ENCODE data around the gene CAPN2. TPM values are rescaled to one million over a fixed set of nuclear protein-coding genes. Genes with fewer than 3 reads are reported as not detected.

The CAPN2 gene
- total and polyA plus RNA-seq, 2 experiments from 2014 or later, result 8.4 to 17.8 TPM

DNA sequence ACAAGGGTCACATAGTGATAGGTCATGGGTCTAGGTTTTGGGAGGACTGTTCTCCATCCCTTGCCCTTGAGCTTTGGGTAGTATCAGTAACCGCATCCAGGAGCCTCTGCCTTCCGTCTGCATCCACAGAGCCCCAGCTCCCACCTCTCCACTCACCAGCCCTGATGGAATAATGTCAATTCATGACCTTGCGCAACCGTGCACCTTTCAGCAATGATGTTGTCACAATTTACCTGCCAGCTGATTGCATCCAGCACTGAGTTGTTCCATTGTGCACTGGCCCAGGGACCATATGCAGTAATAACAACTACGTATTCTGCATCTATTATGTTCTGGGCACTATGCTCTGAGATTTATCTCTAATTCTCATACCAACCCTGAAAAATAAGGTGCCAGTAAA is 48.2 kb upstream of the CAPN2 start:
- H3K79me2 ChIP-seq (replicated peaks; ENCODE audit: insufficient read depth), result no peaks in the 10 kb centered on the region
- H3K9me3 Mint-ChIP-seq, result no peaks in the 10 kb centered on the region
- H2AFZ ChIP-seq, result no peak overlapping the region
- no peaks in the 10 kb centered on the region for H3K27me3 ChIP-seq (ENCODE audit: insufficient read depth)
- DNase-seq (ENCODE audit: low spot score) (no peak), ATAC-seq (no peak)
- H3K9me2 ChIP-seq (ENCODE audit: insufficient read depth), result 0 out of 2 replicates have a peak, but pooled peaks cover 3% of the 10 kb centered on the region
- H3K4me1 Mint-ChIP-seq, result peaks cover 3% of the 10 kb centered on the region; the same call in 1 of the 3 replicates
- H3K4me3 Mint-ChIP-seq, result no peak overlapping the region
- no peak overlapping the region for H3K27ac Mint-ChIP-seq
- TF ChIP-seq EZH2 (IDR thresholded peaks at IDR 0.05; ENCODE audit: low read depth, unreplicated experiment) (no peak), STAT1 (IDR thresholded peaks at IDR 0.05; ENCODE audit: unreplicated experiment) (no peak), ZNF331 (CRISPR knock-in tag; IDR thresholded peaks at IDR 0.05; ENCODE audit: low read depth) (no peak), CREB1 (CRISPR knock-in tag; IDR thresholded peaks at IDR 0.05; ENCODE audit: low read depth) (no peak)
- TF ChIP-seq, protein P1, sequence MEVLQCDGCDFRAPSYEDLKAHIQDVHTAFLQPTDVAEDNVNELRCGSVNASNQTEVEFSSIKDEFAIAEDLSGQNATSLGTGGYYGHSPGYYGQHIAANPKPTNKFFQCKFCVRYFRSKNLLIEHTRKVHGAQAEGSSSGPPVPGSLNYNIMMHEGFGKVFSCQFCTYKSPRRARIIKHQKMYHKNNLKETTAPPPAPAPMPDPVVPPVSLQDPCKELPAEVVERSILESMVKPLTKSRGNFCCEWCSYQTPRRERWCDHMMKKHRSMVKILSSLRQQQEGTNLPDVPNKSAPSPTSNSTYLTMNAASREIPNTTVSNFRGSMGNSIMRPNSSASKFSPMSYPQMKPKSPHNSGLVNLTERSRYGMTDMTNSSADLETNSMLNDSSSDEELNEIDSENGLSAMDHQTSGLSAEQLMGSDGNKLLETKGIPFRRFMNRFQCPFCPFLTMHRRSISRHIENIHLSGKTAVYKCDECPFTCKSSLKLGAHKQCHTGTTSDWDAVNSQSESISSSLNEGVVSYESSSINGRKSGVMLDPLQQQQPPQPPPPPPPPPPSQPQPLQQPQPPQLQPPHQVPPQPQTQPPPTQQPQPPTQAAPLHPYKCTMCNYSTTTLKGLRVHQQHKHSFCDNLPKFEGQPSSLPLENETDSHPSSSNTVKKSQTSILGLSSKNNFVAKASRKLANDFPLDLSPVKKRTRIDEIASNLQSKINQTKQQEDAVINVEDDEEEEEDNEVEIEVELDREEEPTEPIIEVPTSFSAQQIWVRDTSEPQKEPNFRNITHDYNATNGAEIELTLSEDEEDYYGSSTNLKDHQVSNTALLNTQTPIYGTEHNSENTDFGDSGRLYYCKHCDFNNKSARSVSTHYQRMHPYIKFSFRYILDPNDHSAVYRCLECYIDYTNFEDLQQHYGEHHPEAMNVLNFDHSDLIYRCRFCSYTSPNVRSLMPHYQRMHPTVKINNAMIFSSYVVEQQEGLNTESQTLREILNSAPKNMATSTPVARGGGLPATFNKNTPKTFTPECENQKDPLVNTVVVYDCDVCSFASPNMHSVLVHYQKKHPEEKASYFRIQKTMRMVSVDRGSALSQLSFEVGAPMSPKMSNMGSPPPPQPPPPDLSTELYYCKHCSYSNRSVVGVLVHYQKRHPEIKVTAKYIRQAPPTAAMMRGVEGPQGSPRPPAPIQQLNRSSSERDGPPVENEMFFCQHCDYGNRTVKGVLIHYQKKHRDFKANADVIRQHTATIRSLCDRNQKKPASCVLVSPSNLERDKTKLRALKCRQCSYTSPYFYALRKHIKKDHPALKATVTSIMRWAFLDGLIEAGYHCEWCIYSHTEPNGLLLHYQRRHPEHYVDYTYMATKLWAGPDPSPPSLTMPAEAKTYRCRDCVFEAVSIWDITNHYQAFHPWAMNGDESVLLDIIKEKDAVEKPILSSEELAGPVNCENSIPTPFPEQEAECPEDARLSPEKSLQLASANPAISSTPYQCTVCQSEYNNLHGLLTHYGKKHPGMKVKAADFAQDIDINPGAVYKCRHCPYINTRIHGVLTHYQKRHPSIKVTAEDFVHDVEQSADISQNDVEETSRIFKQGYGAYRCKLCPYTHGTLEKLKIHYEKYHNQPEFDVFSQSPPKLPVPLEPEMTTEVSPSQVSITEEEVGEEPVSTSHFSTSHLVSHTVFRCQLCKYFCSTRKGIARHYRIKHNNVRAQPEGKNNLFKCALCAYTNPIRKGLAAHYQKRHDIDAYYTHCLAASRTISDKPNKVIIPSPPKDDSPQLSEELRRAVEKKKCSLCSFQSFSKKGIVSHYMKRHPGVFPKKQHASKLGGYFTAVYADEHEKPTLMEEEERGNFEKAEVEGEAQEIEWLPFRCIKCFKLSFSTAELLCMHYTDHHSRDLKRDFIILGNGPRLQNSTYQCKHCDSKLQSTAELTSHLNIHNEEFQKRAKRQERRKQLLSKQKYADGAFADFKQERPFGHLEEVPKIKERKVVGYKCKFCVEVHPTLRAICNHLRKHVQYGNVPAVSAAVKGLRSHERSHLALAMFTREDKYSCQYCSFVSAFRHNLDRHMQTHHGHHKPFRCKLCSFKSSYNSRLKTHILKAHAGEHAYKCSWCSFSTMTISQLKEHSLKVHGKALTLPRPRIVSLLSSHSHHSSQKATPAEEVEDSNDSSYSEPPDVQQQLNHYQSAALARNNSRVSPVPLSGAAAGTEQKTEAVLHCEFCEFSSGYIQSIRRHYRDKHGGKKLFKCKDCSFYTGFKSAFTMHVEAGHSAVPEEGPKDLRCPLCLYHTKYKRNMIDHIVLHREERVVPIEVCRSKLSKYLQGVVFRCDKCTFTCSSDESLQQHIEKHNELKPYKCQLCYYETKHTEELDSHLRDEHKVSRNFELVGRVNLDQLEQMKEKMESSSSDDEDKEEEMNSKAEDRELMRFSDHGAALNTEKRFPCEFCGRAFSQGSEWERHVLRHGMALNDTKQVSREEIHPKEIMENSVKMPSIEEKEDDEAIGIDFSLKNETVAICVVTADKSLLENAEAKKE (CRISPR knock-in tag; IDR thresholded peaks at IDR 0.05), result no peak
- TF ChIP-seq, protein P2, sequence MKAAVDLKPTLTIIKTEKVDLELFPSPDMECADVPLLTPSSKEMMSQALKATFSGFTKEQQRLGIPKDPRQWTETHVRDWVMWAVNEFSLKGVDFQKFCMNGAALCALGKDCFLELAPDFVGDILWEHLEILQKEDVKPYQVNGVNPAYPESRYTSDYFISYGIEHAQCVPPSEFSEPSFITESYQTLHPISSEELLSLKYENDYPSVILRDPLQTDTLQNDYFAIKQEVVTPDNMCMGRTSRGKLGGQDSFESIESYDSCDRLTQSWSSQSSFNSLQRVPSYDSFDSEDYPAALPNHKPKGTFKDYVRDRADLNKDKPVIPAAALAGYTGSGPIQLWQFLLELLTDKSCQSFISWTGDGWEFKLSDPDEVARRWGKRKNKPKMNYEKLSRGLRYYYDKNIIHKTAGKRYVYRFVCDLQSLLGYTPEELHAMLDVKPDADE (IDR thresholded peaks at IDR 0.05), result no peak
- TF ChIP-seq, protein P3, sequence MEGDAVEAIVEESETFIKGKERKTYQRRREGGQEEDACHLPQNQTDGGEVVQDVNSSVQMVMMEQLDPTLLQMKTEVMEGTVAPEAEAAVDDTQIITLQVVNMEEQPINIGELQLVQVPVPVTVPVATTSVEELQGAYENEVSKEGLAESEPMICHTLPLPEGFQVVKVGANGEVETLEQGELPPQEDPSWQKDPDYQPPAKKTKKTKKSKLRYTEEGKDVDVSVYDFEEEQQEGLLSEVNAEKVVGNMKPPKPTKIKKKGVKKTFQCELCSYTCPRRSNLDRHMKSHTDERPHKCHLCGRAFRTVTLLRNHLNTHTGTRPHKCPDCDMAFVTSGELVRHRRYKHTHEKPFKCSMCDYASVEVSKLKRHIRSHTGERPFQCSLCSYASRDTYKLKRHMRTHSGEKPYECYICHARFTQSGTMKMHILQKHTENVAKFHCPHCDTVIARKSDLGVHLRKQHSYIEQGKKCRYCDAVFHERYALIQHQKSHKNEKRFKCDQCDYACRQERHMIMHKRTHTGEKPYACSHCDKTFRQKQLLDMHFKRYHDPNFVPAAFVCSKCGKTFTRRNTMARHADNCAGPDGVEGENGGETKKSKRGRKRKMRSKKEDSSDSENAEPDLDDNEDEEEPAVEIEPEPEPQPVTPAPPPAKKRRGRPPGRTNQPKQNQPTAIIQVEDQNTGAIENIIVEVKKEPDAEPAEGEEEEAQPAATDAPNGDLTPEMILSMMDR (conservative IDR thresholded peaks at IDR 0.05; ENCODE audit: low read depth in 2 of 2), result no peak
- H3K27me3 Mint-ChIP-seq (ENCODE audit: insufficient read depth, low read depth, poor library complexity), result peaks cover 3% of the 10 kb centered on the region
- no peaks in the 10 kb centered on the region for H3K36me3 ChIP-seq (ENCODE audit: insufficient read depth)
- H4K20me1 ChIP-seq (replicated peaks; ENCODE audit: insufficient read depth), result no peaks in the 10 kb centered on the region
- no peaks in the 10 kb centered on the region for H3F3A ChIP-seq (replicated peaks; ENCODE audit: low read depth)
- no peak overlapping the region for H3K27ac ChIP-seq (ENCODE audit: low read depth)
- no peak overlapping the region for H3K4me2 ChIP-seq
- H3K4me1 ChIP-seq (ENCODE audit: insufficient read depth), result peaks cover 9% of the 10 kb centered on the region
- no peak overlapping the region for H3K4me3 ChIP-seq
- no peaks in the 10 kb centered on the region; the same call in 2 of the 3 replicates for H3K36me3 Mint-ChIP-seq (ENCODE audit: low read depth)
